ENCODE results near the gene GSAP. TPM values are rescaled to one million over a fixed set of nuclear protein-coding genes. Genes with fewer than 3 reads are reported as not detected.

The GSAP gene
- total RNA-seq, 1 experiment from 2014 or later: 0.85 TPM

GRCh38 chr7:77383333-77383740 lies 32.8 kb downstream of the GSAP start:
- H3K27ac ChIP-seq (ENCODE audit: low read length): no peak overlapping the region
- intact Hi-C loops (cut with micrococcal nuclease; ENCODE audit: unreplicated experiment): no loop called here
- no TSS peak for BruUV-seq (replicated peaks)

GRCh38 chr7:77382532-77382931 lies 33.6 kb downstream of the GSAP start:
- ChIA-PET CTCF (no interaction called here), POLR2A (no interaction called here)
- Histone ChIP-seq H3K9me3 (ENCODE audit: control insufficient read depth, insufficient read depth, low read depth, low read length) (no peaks in the 10 kb centered on the region), H3K36me3 (ENCODE audit: control insufficient read depth, insufficient read depth, low read length) (no peaks in the 10 kb centered on the region), H3K4me3 (ENCODE audit: low read depth in 2 of 2, low read length in 2 of 2) (no peak overlapping the region), H3K27ac (ENCODE audit: low read length) (no peak overlapping the region), H3K27me3 (ENCODE audit: control insufficient read depth, insufficient read depth, low read length) (peaks cover 13% of the 10 kb centered on the region), H3K4me1 (ENCODE audit: control insufficient read depth, insufficient read depth, low read length) (no peaks in the 10 kb centered on the region)
- in situ Hi-C loops (cut with HindIII; ENCODE audit: low pct_unique_long_range_greater_than_20kb, low sequenced_read_pairs) (no loop called here), intact Hi-C loops (cut with micrococcal nuclease; ENCODE audit: unreplicated experiment) (no loop called here)
- DNase-seq (ENCODE audit: low read depth, low spot score) (no peak), ATAC-seq (no peak)
- TF ChIP-seq SIN3A (IDR thresholded peaks at IDR 0.05; ENCODE audit: borderline replicate concordance, insufficient read depth, low read depth, low read length) (no peak), CTCF (IDR thresholded peaks at IDR 0.05) (no peak), POLR2AphosphoS5 (IDR thresholded peaks at IDR 0.05; ENCODE audit: low read depth, low read length) (no peak), REST (IDR thresholded peaks at IDR 0.05; ENCODE audit: insufficient read depth in 1 of 2, low read depth in 2 of 2, low read length in 1 of 2) (no peak), TCF7L2 (IDR thresholded peaks at IDR 0.05; ENCODE audit: low read depth, low read length) (no peak)
- no TSS peak for BruUV-seq (replicated peaks)

More at GRCh38 chr7:77383333-77383740, 32.8 kb downstream of the GSAP start:
- DNase-seq (ENCODE audit: low read depth, low spot score) (no peak), ATAC-seq (no peak)
- Histone ChIP-seq H3K4me1 (ENCODE audit: control insufficient read depth, insufficient read depth, low read length) (no peaks in the 10 kb centered on the region), H3K9me3 (ENCODE audit: control insufficient read depth, insufficient read depth, low read depth, low read length) (no peaks in the 10 kb centered on the region), H3K36me3 (ENCODE audit: control insufficient read depth, insufficient read depth, low read length) (no peaks in the 10 kb centered on the region), H3K27me3 (ENCODE audit: control insufficient read depth, insufficient read depth, low read length) (peaks cover 13% of the 10 kb centered on the region), H3K4me3 (ENCODE audit: low read depth in 2 of 2, low read length in 2 of 2) (no peak overlapping the region)
- ChIA-PET POLR2A (no interaction called here), CTCF (no interaction called here)
- TF ChIP-seq SIN3A (IDR thresholded peaks at IDR 0.05; ENCODE audit: borderline replicate concordance, insufficient read depth, low read depth, low read length): no peak
- TF ChIP-seq TCF7L2 (IDR thresholded peaks at IDR 0.05; ENCODE audit: low read depth, low read length): no peak
- no peak for TF ChIP-seq REST (IDR thresholded peaks at IDR 0.05; ENCODE audit: insufficient read depth in 1 of 2, low read depth in 2 of 2, low read length in 1 of 2)
- TF ChIP-seq POLR2AphosphoS5 (IDR thresholded peaks at IDR 0.05; ENCODE audit: low read depth, low read length): no peak
- TF ChIP-seq CTCF (IDR thresholded peaks at IDR 0.05): no peak
- in situ Hi-C loops (cut with HindIII; ENCODE audit: low pct_unique_long_range_greater_than_20kb, low sequenced_read_pairs): no loop called here

Data from Panc1 (cell line).